Gastrocnemius medialis (tissue), 4 donors: ENCODE measurements around the gene ARHGAP12.

Source experiments
- CTCF ChIP-seq, 5 experiments: fragments of 450-650 bp in 3 of 5; fragments of 200-600 bp in 2 of 5; sonication (generic) in 2 of 5; IDR thresholded peaks in 4 of 5; conservative IDR thresholded peaks in 1 of 5; 1 replicate in 4 of 5; 2 replicates in 1 of 5; pipeline ENCODE4 v1.5.1; 2016 to 2019; ENCODE audit warnings: antibody characterized with exemption in 5 of 5, mild to moderate bottlenecking in 3 of 5, moderate library complexity in 3 of 5
- POLR2A ChIP-seq, 2 donors: fragments of 450-650 bp; IDR thresholded peaks; one replicate each; pipeline ENCODE4 v1.6.1; 2017; ENCODE audit warnings: antibody characterized with exemption in 2 of 2, mild to moderate bottlenecking in 2 of 2, moderate library complexity in 2 of 2

- TF ChIP-seq CTCF (IDR thresholded peaks at IDR 0.05 in 4 of 5, conservative IDR thresholded peaks at IDR 0.05 in 1 of 5) = no peak
- no peak for TF ChIP-seq POLR2A (IDR thresholded peaks at IDR 0.05)
Observed at GRCh38 chr10:31942892-31943291, 14.3 kb upstream of the ARHGAP12 start.
